Right atrium auricular region (tissue), 2 donors: ENCODE results near the gene DBX1. TPM values are rescaled to one million over a fixed set of nuclear protein-coding genes. Genes with fewer than 3 reads are reported as not detected.
"Not testable (repeated sequence)": the region's sequence is repeated elsewhere in the genome, so short reads cannot be mapped to it uniquely, and the experiment has no call there.

Experiments used
- DNase-seq: peaks from one replicate; pipeline ENCODE4 v3.0.0-alpha.2; 2019; ENCODE audit warnings: low spot score
- H3K27ac ChIP-seq, 2 donors: fragments of 200-600 bp; sonication (generic); 1 replicate in 1 of 2; 2 replicates in 1 of 2; pipeline ENCODE4 v1.5.1; 2016 to 2019
- H3K27me3 ChIP-seq, 2 donors: fragments of 200-600 bp; sonication (generic); one replicate each; pipeline versions ENCODE4 v1.5.1 to v1.6.0; 2017 to 2019
- H3K36me3 ChIP-seq: fragments of 200-600 bp; sonication (generic); one replicate; pipeline ENCODE4 v1.5.1; 2016
- H3K4me1 ChIP-seq, 2 donors: fragments of 200-600 bp; sonication (generic); one replicate each; pipeline versions ENCODE4 v1.5.1 to v1.6.0; 2017 to 2019
- H3K4me3 ChIP-seq, 2 donors: fragments of 200-600 bp; sonication (generic); 1 replicate in 1 of 2; 2 replicates in 1 of 2; pipeline ENCODE4 v1.5.1; 2017 to 2019; ENCODE audit warnings: mild to moderate bottlenecking in 1 of 2, moderate library complexity in 1 of 2
- H3K9me3 ChIP-seq, 2 donors: fragments of 200-600 bp; sonication (generic); one replicate each; pipeline ENCODE4 v1.5.1; 2019
- total RNA-seq, 2 donors: library from RNA; depleted of rRNA; stranded (reverse); fragments of >200 nt; gene quantifications; one replicate each; pipeline ENCODE4 v1.1.0, GENCODE V29; 2016
- TF ChIP-seq, protein P1 (sequence below), 2 donors: fragments of 200-600 bp; sonication (generic); IDR thresholded peaks; one replicate each; pipeline ENCODE4 v1.5.1; 2019; ENCODE audit warnings: antibody characterized with exemption in 2 of 2

The DBX1 gene
- total RNA-seq, 2 donors from 2014 or later, result not detected

DNA sequence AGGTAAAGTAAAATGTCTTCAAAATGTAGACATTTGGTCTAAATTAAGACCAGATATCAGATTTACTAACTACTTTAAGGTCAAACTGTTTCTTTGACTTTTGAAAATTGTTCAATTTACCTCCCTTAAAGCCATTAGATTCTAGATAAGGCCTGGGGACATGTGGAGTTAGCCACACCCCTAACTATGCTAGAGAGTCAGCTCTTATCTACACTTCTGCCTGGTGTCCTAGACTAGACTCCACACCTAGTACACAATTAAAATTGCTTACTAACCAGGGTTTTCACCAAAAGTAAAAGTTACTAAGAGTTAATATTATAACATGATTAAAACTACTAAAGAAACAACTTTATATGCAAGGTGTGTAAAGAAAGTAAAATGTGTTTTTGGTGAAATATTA lies 43.6 kb upstream of the DBX1 start:
- H3K27me3 ChIP-seq, result no peaks in the 10 kb centered on the region
- TF ChIP-seq, protein P1, sequence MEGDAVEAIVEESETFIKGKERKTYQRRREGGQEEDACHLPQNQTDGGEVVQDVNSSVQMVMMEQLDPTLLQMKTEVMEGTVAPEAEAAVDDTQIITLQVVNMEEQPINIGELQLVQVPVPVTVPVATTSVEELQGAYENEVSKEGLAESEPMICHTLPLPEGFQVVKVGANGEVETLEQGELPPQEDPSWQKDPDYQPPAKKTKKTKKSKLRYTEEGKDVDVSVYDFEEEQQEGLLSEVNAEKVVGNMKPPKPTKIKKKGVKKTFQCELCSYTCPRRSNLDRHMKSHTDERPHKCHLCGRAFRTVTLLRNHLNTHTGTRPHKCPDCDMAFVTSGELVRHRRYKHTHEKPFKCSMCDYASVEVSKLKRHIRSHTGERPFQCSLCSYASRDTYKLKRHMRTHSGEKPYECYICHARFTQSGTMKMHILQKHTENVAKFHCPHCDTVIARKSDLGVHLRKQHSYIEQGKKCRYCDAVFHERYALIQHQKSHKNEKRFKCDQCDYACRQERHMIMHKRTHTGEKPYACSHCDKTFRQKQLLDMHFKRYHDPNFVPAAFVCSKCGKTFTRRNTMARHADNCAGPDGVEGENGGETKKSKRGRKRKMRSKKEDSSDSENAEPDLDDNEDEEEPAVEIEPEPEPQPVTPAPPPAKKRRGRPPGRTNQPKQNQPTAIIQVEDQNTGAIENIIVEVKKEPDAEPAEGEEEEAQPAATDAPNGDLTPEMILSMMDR (IDR thresholded peaks at IDR 0.05), result no peak
- H3K36me3 ChIP-seq, result no peaks in the 10 kb centered on the region

DNA sequence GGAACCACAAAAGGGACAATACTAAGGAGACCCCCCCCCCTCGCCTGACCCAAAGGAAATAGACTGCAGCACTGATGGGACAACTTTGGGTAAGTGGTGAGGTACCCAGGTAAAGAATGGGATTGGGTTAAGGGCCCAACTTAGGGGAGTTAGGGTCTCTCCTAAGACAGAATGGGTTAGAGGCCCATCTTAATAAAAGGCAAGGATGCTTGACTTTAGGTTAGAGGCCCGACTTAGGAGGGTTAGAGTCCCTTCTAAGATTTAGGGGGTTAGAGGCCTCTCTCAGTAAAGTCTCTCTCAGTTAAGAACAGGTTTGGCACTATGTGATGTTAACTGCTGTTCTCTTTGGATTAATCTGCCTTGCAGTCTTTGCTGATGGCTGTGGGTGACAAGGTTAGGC lies 41.0 kb upstream of the DBX1 start:
- H3K27me3 ChIP-seq, result no peaks in the 10 kb centered on the region
- no peak overlapping the region for H3K4me3 ChIP-seq
- no peaks in the 10 kb centered on the region for H3K4me1 ChIP-seq
- no peaks in the 10 kb centered on the region for H3K36me3 ChIP-seq
- no peaks in the 10 kb centered on the region for H3K9me3 ChIP-seq
- TF ChIP-seq, protein P1 (IDR thresholded peaks at IDR 0.05), result no peak
- DNase-seq, result no peak
- H3K27ac ChIP-seq, result no peak overlapping the region

More for the DNA sequence above, 43.6 kb upstream of the DBX1 start:
- H3K9me3 ChIP-seq, result no peaks in the 10 kb centered on the region
- H3K4me1 ChIP-seq, result no peaks in the 10 kb centered on the region
- no peak for DNase-seq
- no peak overlapping the region for H3K27ac ChIP-seq
- no peak overlapping the region for H3K4me3 ChIP-seq

DNA sequence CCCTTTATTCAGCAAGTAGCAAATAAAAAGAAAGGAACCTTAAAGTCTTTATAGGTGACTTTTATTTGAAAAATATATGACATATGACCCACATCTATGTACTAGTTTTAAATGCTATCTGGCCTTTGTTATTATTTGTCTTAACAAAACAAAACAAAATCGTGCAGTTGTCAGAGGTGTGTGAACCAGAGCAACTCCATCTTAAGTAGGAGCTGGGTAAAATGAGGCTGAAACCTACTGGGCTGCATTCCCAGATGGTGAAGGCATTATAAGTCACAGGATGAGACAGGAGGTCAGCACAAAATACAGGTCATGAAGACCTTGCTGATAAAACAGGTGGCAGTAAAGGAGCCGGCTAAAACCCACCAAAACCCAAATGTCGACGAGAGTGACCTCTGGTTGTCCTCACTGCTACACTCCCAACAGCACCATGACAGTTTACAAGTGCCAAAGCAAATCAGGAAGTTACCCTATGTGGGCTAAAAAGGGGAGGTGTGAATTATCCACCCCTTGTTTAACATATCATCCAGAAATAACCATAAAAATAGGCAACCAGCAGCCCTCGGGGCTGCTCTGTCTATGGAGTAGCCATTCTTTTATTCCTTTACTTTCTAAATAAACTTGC lies 40.2 kb upstream of the DBX1 start:
- not testable (repeated sequence) for H3K4me3 ChIP-seq, H3K27me3 ChIP-seq, H3K4me1 ChIP-seq, H3K27ac ChIP-seq, H3K9me3 ChIP-seq, H3K36me3 ChIP-seq, DNase-seq

DNA sequence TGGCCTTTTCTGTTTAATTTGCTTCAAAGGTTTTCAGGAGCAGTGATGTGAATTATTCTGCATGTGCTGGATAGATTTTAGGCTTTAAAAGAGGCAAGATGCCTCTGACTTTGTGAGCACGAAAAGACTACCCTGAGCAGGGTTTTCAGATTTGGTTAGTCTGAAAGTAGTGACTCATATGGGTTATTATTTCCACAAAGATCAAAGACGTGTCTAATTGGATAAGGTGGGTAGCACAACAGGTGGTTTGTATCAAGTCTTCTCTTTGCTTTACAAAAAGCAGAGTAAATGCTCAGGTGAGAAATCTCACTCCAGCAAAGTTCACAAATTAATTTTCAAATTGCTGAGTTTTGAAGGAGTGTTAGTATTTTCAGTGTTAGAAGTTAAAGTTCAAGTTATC lies 37.6 kb upstream of the DBX1 start:
- Histone ChIP-seq H3K27ac (no peak overlapping the region), H3K27me3 (no peaks in the 10 kb centered on the region), H3K9me3 (no peaks in the 10 kb centered on the region), H3K4me1 (no peaks in the 10 kb centered on the region), H3K4me3 (no peak overlapping the region), H3K36me3 (no peaks in the 10 kb centered on the region)
- DNase-seq, result no peak
- TF ChIP-seq, protein P1 (IDR thresholded peaks at IDR 0.05), result no peak

DNA sequence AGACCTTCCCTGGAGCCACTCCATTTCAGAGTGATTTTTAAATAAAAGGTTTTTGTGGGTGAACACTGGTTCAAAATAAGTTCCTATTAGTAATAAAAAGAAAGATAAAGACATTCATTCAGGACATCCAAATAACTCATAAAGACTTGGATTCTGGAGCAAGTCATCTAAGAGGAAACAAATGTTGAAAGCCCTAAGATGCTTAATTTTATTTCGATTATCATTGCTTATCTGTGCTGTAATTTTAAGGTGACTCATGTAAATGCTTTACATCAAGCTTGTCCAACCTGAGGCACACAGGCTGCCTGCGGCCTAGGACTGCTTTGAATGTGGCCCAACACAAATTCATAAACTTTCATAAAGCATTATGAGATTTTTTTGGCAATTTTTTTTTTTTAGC lies 34.2 kb upstream of the DBX1 start:
- no peak overlapping the region for H3K4me3 ChIP-seq
- no peaks in the 10 kb centered on the region for H3K9me3 ChIP-seq
- no peaks in the 10 kb centered on the region for H3K4me1 ChIP-seq
- TF ChIP-seq, protein P1 (IDR thresholded peaks at IDR 0.05), result no peak
- DNase-seq, result no peak
- no peak overlapping the region for H3K27ac ChIP-seq
- H3K36me3 ChIP-seq, result no peaks in the 10 kb centered on the region
- H3K27me3 ChIP-seq, result no peaks in the 10 kb centered on the region

DNA sequence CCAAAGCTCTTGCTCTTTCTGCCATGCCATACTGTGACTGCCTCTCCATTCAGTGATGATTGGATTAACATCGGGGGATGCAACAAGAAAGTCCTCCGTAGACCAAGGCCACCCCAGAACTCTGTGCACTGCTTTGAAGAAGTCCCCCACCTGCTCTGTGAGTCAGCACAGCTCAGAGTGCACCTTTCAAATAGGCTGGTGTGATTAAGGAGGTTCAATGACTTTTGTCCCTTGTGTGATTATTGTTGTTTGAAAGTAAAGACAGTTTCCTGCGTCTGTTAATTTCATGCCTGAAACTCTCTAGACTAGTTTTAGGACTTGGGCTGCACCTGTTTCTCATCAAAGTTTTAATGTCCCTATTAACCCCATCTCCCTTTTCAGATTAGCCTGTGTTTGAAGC lies 33.0 kb upstream of the DBX1 start:
- TF ChIP-seq, protein P1 (IDR thresholded peaks at IDR 0.05), result no peak
- Histone ChIP-seq H3K4me3 (no peak overlapping the region), H3K4me1 (no peaks in the 10 kb centered on the region), H3K36me3 (no peaks in the 10 kb centered on the region), H3K27ac (no peak overlapping the region), H3K9me3 (no peaks in the 10 kb centered on the region), H3K27me3 (no peaks in the 10 kb centered on the region)
- no peak for DNase-seq
